Neural cell (in vitro differentiated cells): Measurements from ENCODE around the gene KMT5C. TPM values are rescaled to one million over a fixed set of nuclear protein-coding genes. Genes with fewer than 3 reads are reported as not detected.

Experiments used
- H2AFZ ChIP-seq: fragments of 200-600, 300-800 bp; sonication (generic), shearing (Covaris generic); 2 replicates; pipeline ENCODE4 v1.6.0; 2014; ENCODE audit warnings: low read depth, mild to moderate bottlenecking, antibody characterized with exemption, low read length, moderate library complexity
- H3F3A ChIP-seq: fragments of 200-600 bp; shearing (Covaris generic); 2 replicates; pipeline ENCODE4 v1.6.1; 2016; ENCODE audit warnings: mild to moderate bottlenecking, moderate library complexity, mixed read lengths, antibody characterized with exemption, low read length; ENCODE audit not compliant: insufficient read depth, poor library complexity, severe bottlenecking
- H3K27ac ChIP-seq: fragments of 200-600, 300-800 bp; sonication (generic), shearing (Covaris generic); 2 replicates; pipeline ENCODE4 v1.5.1; 2014; ENCODE audit warnings: mild to moderate bottlenecking, low read length, moderate library complexity
- H3K27me3 ChIP-seq: fragments of 300-800, 200-600 bp; sonication (generic), shearing (Covaris generic); 2 replicates; pipeline ENCODE4 v1.6.0; 2014; ENCODE audit warnings: mild to moderate bottlenecking, low read depth, low read length, moderate library complexity; ENCODE audit not compliant: insufficient read depth
- H3K36me3 ChIP-seq: fragments of 300-800, 200-600 bp; sonication (generic), shearing (Covaris generic); 2 replicates; pipeline ENCODE4 v1.5.1; 2014; ENCODE audit warnings: mild to moderate bottlenecking, antibody characterized with exemption, low read length, moderate library complexity; ENCODE audit not compliant: insufficient read depth
- H3K4me2 ChIP-seq: fragments of 300-800, 200-600 bp; sonication (generic), shearing (Covaris generic); 2 replicates; pipeline ENCODE4 v1.6.0; 2014; ENCODE audit warnings: mild to moderate bottlenecking, low read length
- H3K4me3 ChIP-seq: fragments of 300-800, 200-600 bp; sonication (generic), shearing (Covaris generic); 2 replicates; pipeline ENCODE4 v1.5.1; 2014; ENCODE audit warnings: mild to moderate bottlenecking, low read length, moderate library complexity
- H3K79me2 ChIP-seq: fragments of 200-600 bp; shearing (Covaris generic); replicated peaks from 2 replicates; pipeline ENCODE4 v1.6.0; 2014; ENCODE audit warnings: mild to moderate bottlenecking, low read length, moderate library complexity; ENCODE audit not compliant: insufficient read depth
- H3K9ac ChIP-seq: fragments of 300-800, 200-600 bp; sonication (generic), shearing (Covaris generic); 2 replicates; pipeline ENCODE4 v1.6.1; 2016; ENCODE audit warnings: mild to moderate bottlenecking, low read length, mixed read lengths
- H3K9me2 ChIP-seq: fragments of 200-600 bp; shearing (Covaris generic); 2 replicates; pipeline ENCODE4 v1.6.1; 2016; ENCODE audit warnings: mild to moderate bottlenecking, low read length, mixed read lengths; ENCODE audit not compliant: insufficient read depth
- H3K9me3 ChIP-seq: fragments of 200-600, 300-800 bp; sonication (generic), shearing (Covaris generic); 2 replicates; pipeline ENCODE4 v1.6.1; 2016; ENCODE audit warnings: mild to moderate bottlenecking, mixed run types, low read length, moderate library complexity, mixed read lengths
- H4K20me1 ChIP-seq: fragments of 200-600 bp; shearing (Covaris generic); 2 replicates; pipeline ENCODE4 v1.6.1; 2016; ENCODE audit warnings: mild to moderate bottlenecking, mixed run types; ENCODE audit not compliant: insufficient read depth
- CTCF ChIP-seq: fragments of 450-650 bp; IDR thresholded peaks from 2 replicates; pipeline ENCODE4 v1.5.1; 2014; ENCODE audit warnings: antibody characterized with exemption, mild to moderate bottlenecking, moderate library complexity; ENCODE audit not compliant: poor library complexity, severe bottlenecking
- EP300 ChIP-seq: fragments of 450-650 bp; conservative IDR thresholded peaks from 2 replicates; pipeline ENCODE4 v1.6.1; 2014; ENCODE audit warnings: antibody characterized with exemption, mild to moderate bottlenecking, moderate library complexity; ENCODE audit not compliant: poor library complexity, severe bottlenecking
- EZH2 ChIP-seq: fragments of 200-600, 300-800 bp; shearing (Covaris generic), sonication (generic); IDR thresholded peaks from 2 replicates; pipeline ENCODE4 v1.6.1; 2014; ENCODE audit warnings: antibody characterized with exemption, low read length, borderline replicate concordance, mild to moderate bottlenecking; ENCODE audit not compliant: insufficient read depth, poor library complexity, severe bottlenecking
- MXI1 ChIP-seq: fragments of 450-650 bp; conservative IDR thresholded peaks from 2 replicates; pipeline ENCODE4 v1.6.1; 2014; ENCODE audit warnings: antibody characterized with exemption, mild to moderate bottlenecking; ENCODE audit not compliant: poor library complexity, severe bottlenecking
- POLR2AphosphoS5 ChIP-seq: IDR thresholded peaks from 2 replicates; pipeline ENCODE4 v1.6.1; 2012
- RAD21 ChIP-seq: fragments of 450-650 bp; conservative IDR thresholded peaks from 2 replicates; pipeline ENCODE4 v1.6.1; 2014; ENCODE audit warnings: antibody characterized with exemption, mild to moderate bottlenecking, moderate library complexity
- REST ChIP-seq: IDR thresholded peaks from 2 replicates; pipeline ENCODE4 v1.6.1; 2012; ENCODE audit warnings: borderline replicate concordance
- SMC3 ChIP-seq: fragments of 450-650 bp; conservative IDR thresholded peaks from 2 replicates; pipeline ENCODE4 v1.6.1; 2014; ENCODE audit warnings: antibody characterized with exemption, mild to moderate bottlenecking, moderate library complexity; ENCODE audit not compliant: poor library complexity
- TAF1 ChIP-seq: IDR thresholded peaks from 2 replicates; pipeline ENCODE4 v1.6.1; 2012; ENCODE audit warnings: low read depth
- polyA plus RNA-seq: library from polyadenylated mRNA; depleted of rRNA; stranded (reverse); fragments of >200 nt; gene quantifications from 2 replicates; pipeline ENCODE4 v1.2.3, GENCODE V29; 2014

The KMT5C gene
- polyA plus RNA-seq, 1 donor from 2014 or later = 50.9 TPM

- Histone ChIP-seq H3K9ac (no peak overlapping the region), H3K79me2 (peaks cover 11% of the 10 kb centered on the region), H3K27ac (no peak overlapping the region), H3K4me3 (no peak overlapping the region), H4K20me1 (peaks cover 7% of the 10 kb centered on the region), H3K27me3 (peaks cover 3% of the 10 kb centered on the region), H2AFZ (no peak overlapping the region), H3K9me2 (no peaks in the 10 kb centered on the region), H3K36me3 (no peaks in the 10 kb centered on the region), H3F3A (no peaks in the 10 kb centered on the region), H3K4me2 (no peak overlapping the region), H3K9me3 (no peaks in the 10 kb centered on the region)
- no peak for TF ChIP-seq TAF1
- no peak for TF ChIP-seq POLR2AphosphoS5
- TF ChIP-seq EP300 = no peak
- no peak for TF ChIP-seq EZH2
- TF ChIP-seq SMC3 = no peak
- TF ChIP-seq RAD21 = no peak
- TF ChIP-seq CTCF = no peak
- no peak for TF ChIP-seq MXI1
These were observed 42.3 kb downstream of the KMT5C start for GRCh38 chr19:55382013-55382412.

GRCh38 chr19:55382522-55383054, 42.9 kb downstream of the KMT5C start:
- no peaks in the 10 kb centered on the region for H3F3A ChIP-seq
- no peak overlapping the region for H3K9ac ChIP-seq

More at GRCh38 chr19:55382522-55383054, 42.9 kb downstream of the KMT5C start:
- Histone ChIP-seq H3K9me2 (no peaks in the 10 kb centered on the region), H3K9me3 (no peaks in the 10 kb centered on the region), H3K4me3 (no peak overlapping the region), H4K20me1 (peaks cover 12% of the 10 kb centered on the region), H3K27me3 (peaks cover 3% of the 10 kb centered on the region), H3K4me2 (no peak overlapping the region), H2AFZ (no peak overlapping the region), H3K79me2 (peaks cover 17% of the 10 kb centered on the region), H3K36me3 (no peaks in the 10 kb centered on the region), H3K27ac (no peak overlapping the region)
- no peak for TF ChIP-seq TAF1
- no peak for TF ChIP-seq EZH2
- TF ChIP-seq SMC3 = no peak
- TF ChIP-seq CTCF = no peak
- TF ChIP-seq EP300 = no peak
- TF ChIP-seq MXI1 = no peak
- TF ChIP-seq POLR2AphosphoS5 = no peak
- TF ChIP-seq RAD21 = no peak
- no peak for TF ChIP-seq REST
